Tibial artery (tissue), 4 donors: ENCODE data around the gene CFAP251.
"Not testable (repeated sequence)": the region's sequence is repeated elsewhere in the genome, so short reads cannot be mapped to it uniquely, and the experiment has no call there.

ENCODE experiments used
- DNase-seq, 2 donors: peaks; one replicate each; pipeline ENCODE4 v3.0.0-alpha.2; 2019
- H3K27ac ChIP-seq, 2 donors: fragments of 200-600 bp; sonication (generic) in 1 of 2; 1 replicate in 1 of 2; 2 replicates in 1 of 2; pipeline ENCODE4 v1.5.1; 2018 to 2019; ENCODE audit warnings: mild to moderate bottlenecking in 1 of 2
- H3K27me3 ChIP-seq, 2 donors: fragments of 200-600 bp; sonication (generic) in 1 of 2; one replicate each; pipeline versions ENCODE4 v1.5.1 to v1.6.0; 2016 to 2019
- H3K36me3 ChIP-seq, 3 donors: fragments of 200-600 bp; sonication (generic) in 2 of 3; one replicate each; pipeline ENCODE4 v1.5.1; 2016 to 2019; ENCODE audit warnings: mild to moderate bottlenecking in 2 of 3
- H3K4me1 ChIP-seq, 4 donors: fragments of 200-600 bp; sonication (generic) in 2 of 4; 1 replicate in 3 of 4; 2 replicates in 1 of 4; pipeline ENCODE4 v1.5.1; 2016 to 2019
- H3K4me3 ChIP-seq, 2 donors: fragments of 200-600 bp; sonication (generic) in 1 of 2; 1 replicate in 1 of 2; 2 replicates in 1 of 2; pipeline ENCODE4 v1.5.1; 2018 to 2019; ENCODE audit warnings: mild to moderate bottlenecking in 2 of 2
- H3K9me3 ChIP-seq, 3 donors: fragments of 200-600 bp; sonication (generic) in 1 of 3; one replicate each; pipeline ENCODE4 v1.5.1; 2016 to 2019
- CTCF ChIP-seq, 2 experiments: fragments of 200-600 bp in 1 of 2; fragments of 450-650 bp in 1 of 2; IDR thresholded peaks; one replicate each; pipeline ENCODE4 v1.5.1; 2017 to 2019; ENCODE audit warnings: antibody characterized with exemption in 2 of 2, mild to moderate bottlenecking in 1 of 2, moderate library complexity in 1 of 2
- intact Hi-C: fragments of 100-400 bp; cut with DNase I; formaldehyde crosslinking; loops from one replicate; pipeline ENCODE4 v1.15.0; 2023; ENCODE audit warnings: low total_unique reads

The CFAP251 gene

GRCh38 chr12:121926874-121927706, 8.7 kb downstream of the CFAP251 start:
- peaks cover 0 to 25% (median 16%) of the 10 kb centered on the region in 4 donors for H3K4me1 ChIP-seq
- no peak for TF ChIP-seq CTCF (IDR thresholded peaks at IDR 0.05)
- no peak overlapping the region for H3K27ac ChIP-seq
- no peak overlapping the region for H3K4me3 ChIP-seq
- intact Hi-C loops, result no loop called here
- H3K36me3 ChIP-seq, result no peaks in the 10 kb centered on the region
- H3K9me3 ChIP-seq, result no peaks in the 10 kb centered on the region
- no peak for DNase-seq
- H3K27me3 ChIP-seq, result no peaks in the 10 kb centered on the region

GRCh38 chr12:121927813-121928212, 9.4 kb downstream of the CFAP251 start:
- Histone ChIP-seq H3K27ac (no peak overlapping the region), H3K4me1 (peaks cover 0 to 25% (median 16%) of the 10 kb centered on the region in 4 donors), H3K36me3 (no peaks in the 10 kb centered on the region), H3K9me3 (no peaks in the 10 kb centered on the region), H3K4me3 (no peak overlapping the region), H3K27me3 (no peaks in the 10 kb centered on the region)
- intact Hi-C loops, result no loop called here
- no peak for DNase-seq
- TF ChIP-seq CTCF (IDR thresholded peaks at IDR 0.05), result no peak

GRCh38 chr12:121929545-121929944, 11.2 kb downstream of the CFAP251 start:
- H3K4me3 ChIP-seq, H3K4me1 ChIP-seq, H3K27ac ChIP-seq, H3K27me3 ChIP-seq, H3K36me3 ChIP-seq, DNase-seq, H3K9me3 ChIP-seq, intact Hi-C loops: not testable (repeated sequence)

- no peaks in the 10 kb centered on the region for H3K27me3 ChIP-seq
- no peaks in the 10 kb centered on the region for H3K9me3 ChIP-seq
- TF ChIP-seq CTCF (IDR thresholded peaks at IDR 0.05), result no peak
- intact Hi-C loops, result no loop called here
- no peak overlapping the region for H3K4me3 ChIP-seq
- no peak overlapping the region for H3K27ac ChIP-seq
- DNase-seq, result no peak
- no peaks in the 10 kb centered on the region for H3K4me1 ChIP-seq
- H3K36me3 ChIP-seq, result peaks cover 0 to 5% (median 0%) of the 10 kb centered on the region in 3 donors
These were observed 12.5 kb downstream of the CFAP251 start for GRCh38 chr12:121930862-121931261.

- Histone ChIP-seq H3K27me3 (no peaks in the 10 kb centered on the region), H3K4me1 (no peaks in the 10 kb centered on the region), H3K4me3 (no peak overlapping the region), H3K27ac (no peak overlapping the region), H3K9me3 (no peaks in the 10 kb centered on the region), H3K36me3 (peaks cover 0 to 18% (median 6%) of the 10 kb centered on the region in 3 donors)
- no peak for DNase-seq
- intact Hi-C loops, result no loop called here
- TF ChIP-seq CTCF (IDR thresholded peaks at IDR 0.05), result no peak
These were observed 13.8 kb downstream of the CFAP251 start for GRCh38 chr12:121932176-121932536.

- H3K9me3 ChIP-seq, result no peaks in the 10 kb centered on the region
- no peak overlapping the region for H3K4me3 ChIP-seq
- peaks cover 0 to 23% (median 7%) of the 10 kb centered on the region in 3 donors for H3K36me3 ChIP-seq
- H3K27ac ChIP-seq, result no peak overlapping the region
- H3K27me3 ChIP-seq, result no peaks in the 10 kb centered on the region
- no peak for TF ChIP-seq CTCF (IDR thresholded peaks at IDR 0.05)
- no peak for DNase-seq
- intact Hi-C loops, result no loop called here
- H3K4me1 ChIP-seq, result no peaks in the 10 kb centered on the region
These were observed 14.6 kb downstream of the CFAP251 start for GRCh38 chr12:121932914-121933521.
